Lower leg skin (tissue), 4 donors: ENCODE data around the gene MYL5. TPM values are rescaled to one million over a fixed set of nuclear protein-coding genes. Genes with fewer than 3 reads are reported as not detected.
"Not testable (repeated sequence)": the region's sequence is repeated elsewhere in the genome, so short reads cannot be mapped to it uniquely, and the experiment has no call there.

ENCODE experiments used
- DNase-seq, 2 donors: peaks; one replicate each; pipeline ENCODE4 v3.0.0-alpha.2; 2019; ENCODE audit warnings: low spot score in 2 of 2
- H3K4me3 ChIP-seq: fragments of 200-600 bp; sonication (generic); 2 replicates; pipeline ENCODE4 v1.5.1; 2017; ENCODE audit warnings: mild to moderate bottlenecking, low read depth; ENCODE audit not compliant: poor library complexity, severe bottlenecking
- CTCF ChIP-seq, 3 donors: fragments of 450-650 bp; IDR thresholded peaks; one replicate each; pipeline ENCODE4 v1.5.1; 2016; ENCODE audit warnings: antibody characterized with exemption in 3 of 3, mild to moderate bottlenecking in 3 of 3, moderate library complexity in 2 of 3
- POLR2A ChIP-seq, 2 donors: fragments of 450-650 bp; IDR thresholded peaks; one replicate each; pipeline ENCODE4 v1.6.1; 2016 to 2017; ENCODE audit warnings: antibody characterized with exemption in 2 of 2, mild to moderate bottlenecking in 1 of 2, moderate library complexity in 1 of 2
- WGBS, 2 donors: methylation state at CpG; one replicate each; pipeline ENCODE4 v1.1.5; 2018; 5-methylcytosine and 5-hydroxymethylcytosine counted together
- intact Hi-C: fragments of 100-400 bp; cut with DNase I; formaldehyde crosslinking; loops from one replicate; pipeline ENCODE4 v1.15.0; 2023; ENCODE audit warnings: low total_unique reads
- total RNA-seq, 4 donors: library from RNA; depleted of rRNA; stranded (reverse); fragments of >200 nt; gene quantifications; one replicate each; pipeline ENCODE4 v1.1.0, GENCODE V29; 2016

The MYL5 gene
- total RNA-seq, 4 donors from 2014 or later = 7.2 to 31.4 (median 7.7) TPM

GRCh38 chr4:630656-631055 lies 43.7 kb upstream of the MYL5 start:
- DNase-seq = no peak
- WGBS, 2 donors = 77 to 82% methylated on average over 8 to 9 of the region's 9 CpGs
- H3K4me3 ChIP-seq = no peak overlapping the region
- intact Hi-C loops = no loop called here
- TF ChIP-seq CTCF (IDR thresholded peaks at IDR 0.05) (no peak), POLR2A (IDR thresholded peaks at IDR 0.05) (no peak)

- 91 to 95% methylated on average over 16 of the region's 16 CpGs for WGBS, 2 donors
- no peak for DNase-seq
- no peak for TF ChIP-seq CTCF (IDR thresholded peaks at IDR 0.05)
- no peak for TF ChIP-seq POLR2A (IDR thresholded peaks at IDR 0.05)
- no peak overlapping the region for H3K4me3 ChIP-seq
- intact Hi-C loops = no loop called here
These were observed 42.0 kb upstream of the MYL5 start for GRCh38 chr4:632196-632790.

- intact Hi-C loops = no loop called here
- H3K4me3 ChIP-seq = no peak overlapping the region
- WGBS, 2 donors = 71 to 74% methylated on average over 6 of the region's 6 CpGs
- TF ChIP-seq POLR2A (IDR thresholded peaks at IDR 0.05) (no peak), CTCF (IDR thresholded peaks at IDR 0.05) (no peak)
- DNase-seq = no peak
These were observed 41.4 kb upstream of the MYL5 start for GRCh38 chr4:632926-633325.

- H3K4me3 ChIP-seq = no peak overlapping the region
- DNase-seq = no peak
- intact Hi-C loops = no loop called here
- TF ChIP-seq CTCF (IDR thresholded peaks at IDR 0.05) = no peak
- no peak for TF ChIP-seq POLR2A (IDR thresholded peaks at IDR 0.05)
- 56 to 60% methylated on average over 9 of the region's 9 CpGs for WGBS, 2 donors
These were observed 40.9 kb upstream of the MYL5 start for GRCh38 chr4:633406-633805.

- TF ChIP-seq CTCF (IDR thresholded peaks at IDR 0.05) = no peak
- no peak overlapping the region for H3K4me3 ChIP-seq
- no peak for DNase-seq
- intact Hi-C loops = no loop called here
- WGBS, 2 donors = 69 to 74% methylated on average over 9 to 15 of the region's 15 CpGs
These were observed 40.3 kb upstream of the MYL5 start for GRCh38 chr4:633976-634598.

GRCh38 chr4:634599-634985 lies 39.8 kb upstream of the MYL5 start:
- intact Hi-C loops = no loop called here
- DNase-seq = no peak
- no peak for TF ChIP-seq POLR2A (IDR thresholded peaks at IDR 0.05)
- no peak for TF ChIP-seq CTCF (IDR thresholded peaks at IDR 0.05)
- no peak overlapping the region for H3K4me3 ChIP-seq
- WGBS, 2 donors = 71 to 72% methylated on average over 22 to 23 of the region's 23 CpGs

GRCh38 chr4:635066-635835 lies 39.1 kb upstream of the MYL5 start:
- H3K4me3 ChIP-seq, DNase-seq, intact Hi-C loops: not testable (repeated sequence)
- 69 to 77% methylated on average over 46 of the region's 46 CpGs for WGBS, 2 donors
